ENCODE results near the gene SLC5A5. TPM values are rescaled to one million over a fixed set of nuclear protein-coding genes. Genes with fewer than 3 reads are reported as not detected.

Gene SLC5A5
- total and polyA plus RNA-seq, 2 of the 8 experiments (the other 6 are each of a cell fraction or from before 2014, with no cell fraction given), result 1.5 to 1.8 TPM

GRCh38 chr19:17861542-17862402 lies 10.0 kb upstream of the SLC5A5 start:
- Histone ChIP-seq H3K4ac (replicated peaks; ENCODE audit: insufficient read length, low read depth, low read length) (peak overlapping the region; percentile 57), H3K27ac (ENCODE audit: low read depth, low read length) (peak overlapping the region; percentile 94; the same call in 1 of the 2 replicates), H2BK12ac (ENCODE audit: low read depth, low read length) (no peak overlapping the region), H2AK5ac (ENCODE audit: low read depth, low read length) (no peak overlapping the region), H3K4me3 (ENCODE audit: extremely low read depth in 1 of 4, insufficient read depth in 2 of 4, low read depth in 3 of 4, low read length in 4 of 4) (peak overlapping the region; percentile 38 to 99 (median 98); a peak in 6 of 8 replicates), H2BK120ac (replicated peaks; ENCODE audit: low read depth, low read length) (no peak overlapping the region), H3K23ac (ENCODE audit: insufficient read length) (no peak overlapping the region), H2BK5ac (ENCODE audit: low read depth, low read length) (peak overlapping the region; percentile 92), H3K9me3 (ENCODE audit: insufficient read depth in 2 of 2, low read depth in 1 of 2, low read length in 1 of 2) (no peaks in the 10 kb centered on the region), H4K91ac (replicated peaks; ENCODE audit: insufficient read length, low read length) (no peak overlapping the region), H4K8ac (ENCODE audit: extremely low read depth, insufficient read depth, low read length) (no peak overlapping the region; the same call in 1 of the 2 replicates), H4K5ac (ENCODE audit: insufficient read length, low read depth, low read length) (no peak overlapping the region), H4K20me1 (replicated peaks in 1 of 2; ENCODE audit: control insufficient read depth in 1 of 2, insufficient read depth in 2 of 2, low read length in 2 of 2) (peaks cover 18 to 26% of the 10 kb centered on the region in 2 experiments), H3K4me1 (replicated peaks in 1 of 4; ENCODE audit: control insufficient read depth in 3 of 4, insufficient read depth in 4 of 4, low read length in 3 of 4) (peaks cover 0 to 13% (median 6%) of the 10 kb centered on the region in 4 experiments; a peak in 6 of 7 replicates), H3K14ac (ENCODE audit: insufficient read length) (no peak overlapping the region), H3K4me2 (ENCODE audit: insufficient read depth in 1 of 2, low read depth in 2 of 2, low read length in 2 of 2) (peak overlapping the region; percentile 93 to 98), H3K56ac (replicated peaks; ENCODE audit: insufficient read length, low read depth, low read length) (peak overlapping the region; percentile 17), H3K79me2 (ENCODE audit: control insufficient read depth in 1 of 2, insufficient read depth in 2 of 2, low read length in 2 of 2) (peaks cover 15 to 28% of the 10 kb centered on the region in 2 experiments), H3K23me2 (ENCODE audit: low read depth, low read length) (peaks cover 20% of the 10 kb centered on the region), H2BK20ac (ENCODE audit: low read length) (no peak overlapping the region), H2BK15ac (ENCODE audit: low read length) (no peak overlapping the region), H2AFZ (ENCODE audit: low read length) (no peak overlapping the region), H3K27me3 (replicated peaks in 1 of 4; ENCODE audit: control insufficient read depth in 3 of 4, extremely low read depth in 1 of 4, insufficient read depth in 3 of 4, low read length in 3 of 4) (no peaks in the 10 kb centered on the region), H3K36me3 (ENCODE audit: control insufficient read depth in 2 of 4, insufficient read depth in 4 of 4, low read length in 3 of 4) (peaks cover 32 to 51% (median 40%) of the 10 kb centered on the region in 4 experiments), H3K9ac (replicated peaks in 1 of 4; ENCODE audit: extremely low read depth in 1 of 4, low read depth in 3 of 4, low read length in 3 of 4) (peak overlapping the region; percentile 35 to 48 (median 41); a peak in 6 of 7 replicates), H3K18ac (ENCODE audit: extremely low read depth, low read length) (no peak overlapping the region), H3K79me1 (ENCODE audit: low read depth, low read length) (peaks cover 6% of the 10 kb centered on the region; the same call in 1 of the 2 replicates)
- FAIRE-seq, result no peak
- ChIA-PET POLR2A (ENCODE audit: partially characterized antibody) (interaction anchor here (0.7 to 20.2 kb wide), 19 partner anchors 8 to 202 kb away, joined by 3 to 392 read pairs (median 5); partner anchors contain the start of genes CCDC124, JAK3 and SLC5A5), CTCF (ENCODE audit: partially characterized antibody) (interaction anchor here (1.5 to 1.6 kb wide), 2 partner anchors 8 to 70 kb away, joined by 5 to 9 read pairs; no protein-coding TSS in a partner anchor)
- TF ChIP-seq POLR2AphosphoS5 (IDR thresholded peaks at IDR 0.05; ENCODE audit: low read depth, low read length) (peak; percentile 77; the same call in 1 of the 2 replicates), JUND (IDR thresholded peaks at IDR 0.05; ENCODE audit: low read length) (no peak), POLR2A (IDR thresholded peaks at IDR 0.05; ENCODE audit: control extremely low read depth in 1 of 2, low read depth in 2 of 2, low read length in 2 of 2) (peak in 1 of 2 experiments; percentile 69; a peak in 2 of 3 replicates)
- 94% methylated on average over 22 of the region's 23 CpGs; no CpG with 5 or more reads in 1 of the 2 experiments for WGBS, 2 experiments (ENCODE audit: extremely low coverage in 1 of 2, insufficient coverage in 1 of 2, insufficient read length in 1 of 2, insufficient replicate concordance in 2 of 2, low coverage in 1 of 2, low lambda C conversion rate in 2 of 2, missing lambda C conversion rate in 1 of 2)
- DNase-seq (ENCODE audit: low read depth in 1 of 2, low spot score in 2 of 2), result no peak
